NT2/D1 (cell line): Measurements from ENCODE around the gene IGF2R.

Experiments used
- SUZ12 ChIP-seq: IDR thresholded peaks from 2 replicates; pipeline ENCODE4 v1.6.1; 2011; ENCODE audit not compliant: insufficient read length, insufficient read depth; ENCODE audit errors: extremely low read depth
- YY1 ChIP-seq: IDR thresholded peaks from 2 replicates; pipeline ENCODE4 v1.6.1; 2011; ENCODE audit not compliant: insufficient read length, insufficient read depth
- ZNF274 ChIP-seq: IDR thresholded peaks from 2 replicates; pipeline ENCODE4 v1.6.1; 2011; ENCODE audit warnings: mild to moderate bottlenecking, low read depth, low read length

- TF ChIP-seq YY1 (no peak), ZNF274 (no peak), SUZ12 (no peak)
Observed at GRCh38 chr6:159981071-159981402, 12.2 kb downstream of the IGF2R start.
